ENCODE results near the gene LINC01488.

DNA sequence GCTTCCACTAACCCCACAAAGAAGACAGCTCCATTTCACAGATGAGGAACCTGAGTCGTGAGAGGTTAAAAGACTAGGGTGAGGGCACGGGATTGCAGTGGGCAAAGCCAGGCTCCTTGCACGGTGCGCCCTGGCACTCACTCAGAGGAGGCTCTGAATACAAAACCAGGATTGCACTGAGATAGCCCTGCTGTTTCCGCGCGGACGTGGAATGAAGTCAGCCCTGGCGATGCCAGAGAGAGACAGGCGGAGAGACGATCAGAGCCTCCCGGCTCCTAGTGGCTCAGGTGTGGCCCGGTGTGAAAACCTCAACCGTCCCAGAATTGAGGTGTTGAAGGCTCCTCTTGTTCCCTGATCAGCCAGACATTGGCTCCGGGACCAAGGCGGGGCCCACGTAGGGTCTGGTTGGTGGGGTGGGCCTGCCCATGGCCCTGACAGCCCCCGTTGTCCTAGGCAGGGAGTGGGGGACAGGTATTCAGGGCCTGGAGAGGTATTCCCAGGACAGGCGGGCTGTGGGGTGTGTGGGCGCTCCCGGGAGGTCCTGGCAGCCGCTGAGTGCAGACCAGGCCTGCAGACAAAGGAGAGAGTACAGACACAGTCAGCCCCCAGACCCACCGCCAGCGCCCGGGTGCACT is 43.1 kb upstream of the LINC01488 start:
- TF ChIP-seq POLR2A (IDR thresholded peaks at IDR 0.05; ENCODE audit: low read length), result no peak
- no peak for TF ChIP-seq GATA1 (IDR thresholded peaks at IDR 0.05; ENCODE audit: low read depth, low read length)

Data from erythroblast (primary cell).